Astrocyte of the cerebellum (primary cell): ENCODE data around the gene CNOT1.

ENCODE experiments used
- DNase-seq: peaks from one replicate; pipeline ENCODE4 v3.0.0-alpha.2; 2011; ENCODE audit warnings: low read depth
- H3K4me3 ChIP-seq: 2 replicates; pipeline ENCODE4 v1.5.1; 2011; ENCODE audit warnings: mild to moderate bottlenecking, low read depth, low read length, moderate library complexity
- in situ Hi-C: cut with HindIII; loops from 2 replicates; pipeline ENCODE4 v1.10.0; 2017; ENCODE audit warnings: low sequenced_read_pairs
- TF ChIP-seq, protein P1 (sequence below): IDR thresholded peaks from 2 replicates; pipeline ENCODE4 v1.5.1; 2012; ENCODE audit warnings: low read length, low read depth, moderate library complexity, mild to moderate bottlenecking; ENCODE audit errors: missing control alignments

CNOT1 gene

DNA sequence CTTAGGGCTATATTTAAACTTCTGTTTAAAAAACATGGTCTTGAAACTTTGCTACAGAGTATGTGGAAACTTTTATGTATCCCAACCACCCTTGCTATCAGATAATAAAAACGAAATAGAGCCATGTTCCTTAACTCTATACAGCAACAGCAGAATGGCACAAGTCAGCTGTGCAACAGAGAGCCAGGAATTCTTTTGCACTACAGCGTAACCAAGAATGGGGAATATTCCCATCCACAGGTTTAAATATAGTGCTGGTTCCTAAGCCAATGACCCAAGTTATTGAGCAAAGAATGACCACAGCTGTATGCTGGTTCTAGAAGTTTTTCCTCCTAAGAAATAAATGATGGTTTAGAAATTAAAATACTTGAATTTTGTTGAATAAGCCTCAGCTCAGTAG is 81.2 kb downstream of the CNOT1 start:
- TF ChIP-seq, protein P1, sequence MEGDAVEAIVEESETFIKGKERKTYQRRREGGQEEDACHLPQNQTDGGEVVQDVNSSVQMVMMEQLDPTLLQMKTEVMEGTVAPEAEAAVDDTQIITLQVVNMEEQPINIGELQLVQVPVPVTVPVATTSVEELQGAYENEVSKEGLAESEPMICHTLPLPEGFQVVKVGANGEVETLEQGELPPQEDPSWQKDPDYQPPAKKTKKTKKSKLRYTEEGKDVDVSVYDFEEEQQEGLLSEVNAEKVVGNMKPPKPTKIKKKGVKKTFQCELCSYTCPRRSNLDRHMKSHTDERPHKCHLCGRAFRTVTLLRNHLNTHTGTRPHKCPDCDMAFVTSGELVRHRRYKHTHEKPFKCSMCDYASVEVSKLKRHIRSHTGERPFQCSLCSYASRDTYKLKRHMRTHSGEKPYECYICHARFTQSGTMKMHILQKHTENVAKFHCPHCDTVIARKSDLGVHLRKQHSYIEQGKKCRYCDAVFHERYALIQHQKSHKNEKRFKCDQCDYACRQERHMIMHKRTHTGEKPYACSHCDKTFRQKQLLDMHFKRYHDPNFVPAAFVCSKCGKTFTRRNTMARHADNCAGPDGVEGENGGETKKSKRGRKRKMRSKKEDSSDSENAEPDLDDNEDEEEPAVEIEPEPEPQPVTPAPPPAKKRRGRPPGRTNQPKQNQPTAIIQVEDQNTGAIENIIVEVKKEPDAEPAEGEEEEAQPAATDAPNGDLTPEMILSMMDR, result no peak
- no peak overlapping the region for H3K4me3 ChIP-seq
- no peak for DNase-seq
- in situ Hi-C loops, result no loop called here

DNA sequence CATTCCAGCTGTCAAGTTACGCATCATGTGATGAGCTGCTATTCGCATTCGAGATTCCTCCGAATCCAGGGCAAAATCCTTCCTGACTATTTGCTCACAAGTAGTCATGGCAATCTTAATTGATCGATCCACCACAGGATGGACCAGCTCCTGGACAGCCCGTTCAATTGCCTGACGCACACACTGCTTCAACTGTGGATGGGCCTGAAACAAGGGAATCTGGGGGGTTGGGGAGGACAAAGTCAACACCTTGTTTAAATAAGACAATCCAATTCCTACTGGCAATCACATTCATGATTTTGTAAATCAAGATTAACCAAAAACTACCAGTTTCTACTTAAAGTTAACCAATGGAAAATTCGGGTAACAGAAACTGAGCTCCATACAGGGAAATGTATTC is 85.9 kb downstream of the CNOT1 start:
- in situ Hi-C loops, result no loop called here

DNA sequence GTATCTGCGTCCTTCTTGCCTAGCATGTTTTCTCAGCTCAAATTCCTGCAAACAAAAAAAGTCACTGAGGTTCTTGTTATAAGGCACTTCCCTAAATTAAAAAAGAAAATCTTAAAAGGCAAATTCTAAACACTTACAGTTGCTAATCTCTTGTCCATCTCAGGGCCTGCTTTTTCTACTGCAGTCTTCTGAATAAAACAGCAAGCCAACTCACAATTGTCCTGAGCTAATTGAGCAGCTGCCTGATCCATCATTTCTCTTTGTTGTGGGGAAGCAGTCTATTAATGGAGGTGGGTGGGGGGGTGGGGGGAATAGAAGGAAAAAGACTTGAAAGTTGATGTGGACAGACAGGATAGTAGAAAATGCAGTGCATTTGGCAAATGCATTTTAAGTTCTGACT is 87.3 kb downstream of the CNOT1 start:
- in situ Hi-C loops, result no loop called here
- no peak for DNase-seq
- no peak overlapping the region for H3K4me3 ChIP-seq
- TF ChIP-seq, protein P1, result no peak

More for the DNA sequence above, 85.9 kb downstream of the CNOT1 start:
- DNase-seq, result no peak
- no peak overlapping the region for H3K4me3 ChIP-seq
- TF ChIP-seq, protein P1, result no peak

DNA sequence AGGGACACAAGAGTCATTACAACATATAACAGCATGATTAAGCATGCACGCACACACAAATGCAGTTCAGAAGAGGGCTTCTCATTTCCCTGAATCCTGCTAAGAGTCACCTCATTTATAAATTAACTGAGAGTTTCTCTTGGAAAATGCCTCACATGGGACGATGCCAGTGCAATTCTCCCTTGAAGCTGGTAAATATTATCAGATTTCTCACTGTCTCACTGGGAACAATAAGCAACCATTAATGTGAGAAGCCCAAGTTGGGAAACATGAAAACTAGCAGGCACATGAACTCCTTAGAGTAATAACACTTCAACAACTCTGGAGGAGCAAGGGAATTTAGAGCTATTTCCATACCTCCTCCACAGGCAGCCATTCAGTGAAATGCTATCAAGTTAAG is 87.9 kb downstream of the CNOT1 start:
- DNase-seq, result no peak
- H3K4me3 ChIP-seq, result no peak overlapping the region
- in situ Hi-C loops, result no loop called here
- TF ChIP-seq, protein P1, result no peak

DNA sequence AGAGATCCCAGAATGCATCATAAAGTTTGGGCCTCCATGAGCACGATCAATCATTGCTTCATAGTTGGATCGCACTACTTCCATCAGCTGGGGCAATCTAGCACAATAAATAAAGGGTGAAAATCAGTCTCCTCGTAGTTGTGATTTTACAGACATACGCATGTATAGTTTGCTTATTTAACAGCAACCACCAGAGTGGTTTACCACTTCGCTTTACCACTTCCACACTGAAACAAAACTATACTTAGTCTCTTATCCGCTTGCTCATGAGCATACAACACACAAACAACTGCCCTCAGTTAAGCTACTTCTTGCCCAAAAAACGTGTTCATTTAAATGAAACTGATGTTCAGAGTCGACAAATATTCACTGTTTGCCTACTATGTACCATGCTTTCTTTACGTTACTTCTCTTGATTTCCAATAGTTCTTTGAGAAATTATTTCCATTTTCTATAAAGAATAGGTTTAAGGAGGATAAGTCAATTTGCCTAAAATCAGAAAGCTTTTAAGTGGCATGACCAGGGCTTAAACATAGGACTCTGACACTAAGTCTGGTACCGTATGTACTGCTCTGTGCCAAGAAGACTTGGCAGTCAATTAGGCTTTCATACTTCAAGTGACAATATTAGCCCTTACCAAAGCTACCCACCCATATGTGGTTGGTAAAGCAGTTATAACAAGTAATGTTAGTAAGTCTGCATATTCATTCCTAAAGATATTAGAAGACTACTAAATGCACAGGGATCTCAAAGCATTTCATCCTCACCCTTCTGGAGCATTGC is 92.3 kb downstream of the CNOT1 start:
- no peak for DNase-seq
- in situ Hi-C loops, result loop anchor here (5.0 kb wide), 1 partner anchor 50 kb away; no protein-coding TSS in a partner anchor

DNA sequence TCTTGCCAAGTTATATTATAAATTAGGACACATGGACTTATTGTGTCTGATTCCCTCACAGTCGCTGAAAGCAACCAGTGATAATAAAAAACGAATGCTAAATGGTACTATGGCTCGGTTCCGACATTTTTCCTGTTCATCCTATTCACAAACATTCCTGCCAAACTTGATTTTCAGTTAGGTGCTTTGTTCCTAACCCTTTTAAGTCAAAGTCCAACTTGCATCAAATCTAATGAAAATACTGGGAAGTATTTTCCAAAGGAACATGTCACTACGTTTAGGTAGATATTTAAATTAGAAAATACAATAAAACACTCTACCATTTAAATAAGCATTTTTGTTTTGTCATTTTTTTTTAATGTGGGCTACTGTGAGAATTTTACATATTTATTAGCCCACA is 93.3 kb downstream of the CNOT1 start:
- in situ Hi-C loops, result loop anchor here (5.0 kb wide), 1 partner anchor 51 kb away; no protein-coding TSS in a partner anchor
- DNase-seq, result no peak
- TF ChIP-seq, protein P1, result no peak
- H3K4me3 ChIP-seq, result no peak overlapping the region

More for the DNA sequence above, 92.3 kb downstream of the CNOT1 start:
- TF ChIP-seq, protein P1, result no peak
- H3K4me3 ChIP-seq, result no peak overlapping the region
